H9 (cell line): ENCODE measurements around the gene IMMP2L. TPM values are rescaled to one million over a fixed set of nuclear protein-coding genes. Genes with fewer than 3 reads are reported as not detected.

Source experiments
- DNase-seq: peaks from one replicate; pipeline ENCODE4 v3.0.0-alpha.2; 2017
- H2AFZ ChIP-seq: one replicate; pipeline ENCODE4 v1.6.1; 2013; ENCODE audit warnings: mild to moderate bottlenecking, low read length, control low read depth, moderate library complexity
- H2AK5ac ChIP-seq: 2 replicates; pipeline ENCODE4 v1.6.1; 2013; ENCODE audit warnings: low read length, control low read depth, mixed read lengths; ENCODE audit not compliant: insufficient read length
- H2BK120ac ChIP-seq: one replicate; pipeline ENCODE4 v1.6.1; 2013; ENCODE audit warnings: low read depth, mild to moderate bottlenecking, low read length, control low read depth, inconsistent platforms; ENCODE audit not compliant: poor library complexity, severe bottlenecking
- H2BK12ac ChIP-seq: 2 replicates; pipeline ENCODE4 v1.6.1; 2013; ENCODE audit warnings: low read length, control low read depth, mixed read lengths, low read depth; ENCODE audit not compliant: insufficient read length
- H2BK15ac ChIP-seq: 2 replicates; pipeline ENCODE4 v1.6.1; 2013; ENCODE audit warnings: low read depth, low read length, control low read depth
- H2BK20ac ChIP-seq: one replicate; pipeline ENCODE4 v1.6.1; 2013; ENCODE audit warnings: low read depth, mild to moderate bottlenecking, low read length, control low read depth, inconsistent platforms; ENCODE audit not compliant: poor library complexity, severe bottlenecking
- H2BK5ac ChIP-seq: 2 replicates; pipeline ENCODE4 v1.6.1; 2013; ENCODE audit warnings: low read length, control low read depth, mixed read lengths; ENCODE audit not compliant: insufficient read length
- H3K14ac ChIP-seq: 2 replicates; pipeline ENCODE4 v1.6.1; 2013; ENCODE audit warnings: low read length, control low read depth; ENCODE audit not compliant: insufficient read depth
- H3K18ac ChIP-seq: 2 replicates; pipeline ENCODE4 v1.6.1; 2013; ENCODE audit warnings: low read depth, mild to moderate bottlenecking, mixed read lengths, low read length, control low read depth; ENCODE audit not compliant: insufficient read length
- H3K23ac ChIP-seq: 2 replicates; pipeline ENCODE4 v1.6.1; 2013; ENCODE audit warnings: low read length, control low read depth, mixed read lengths, low read depth; ENCODE audit not compliant: insufficient read length
- H3K23me2 ChIP-seq: 2 replicates; pipeline ENCODE4 v1.6.1; 2013; ENCODE audit warnings: low read depth, mild to moderate bottlenecking, mixed read lengths, low read length, control low read depth; ENCODE audit not compliant: insufficient read length, poor library complexity, severe bottlenecking
- H3K27ac ChIP-seq: 2 replicates; pipeline ENCODE4 v1.5.1; 2013; ENCODE audit warnings: low read length, control low read depth, mixed read lengths, low read depth; ENCODE audit not compliant: insufficient read length
- H3K27me3 ChIP-seq: 2 replicates; pipeline ENCODE4 v1.6.1; 2013; ENCODE audit warnings: low read length, control low read depth, inconsistent platforms; ENCODE audit not compliant: insufficient read depth
- H3K4ac ChIP-seq: 2 replicates; pipeline ENCODE4 v1.6.1; 2013; ENCODE audit warnings: low read depth, mild to moderate bottlenecking, control low read depth, inconsistent platforms, low read length, moderate library complexity
- H3K4me1 ChIP-seq: 2 replicates; pipeline ENCODE4 v1.6.1; 2013; ENCODE audit warnings: low read length, control low read depth, inconsistent platforms; ENCODE audit not compliant: insufficient read depth
- H3K4me2 ChIP-seq: 2 replicates; pipeline ENCODE4 v1.6.1; 2013; ENCODE audit warnings: low read length, control low read depth, mixed read lengths; ENCODE audit not compliant: insufficient read length, insufficient read depth
- H3K56ac ChIP-seq: 2 replicates; pipeline ENCODE4 v1.6.1; 2013; ENCODE audit warnings: low read depth, mild to moderate bottlenecking, mixed read lengths, low read length, control low read depth; ENCODE audit not compliant: insufficient read length
- H3K79me1 ChIP-seq: 2 replicates; pipeline ENCODE4 v1.6.1; 2013; ENCODE audit warnings: low read depth, mild to moderate bottlenecking, moderate library complexity, low read length, control low read depth, inconsistent platforms; ENCODE audit not compliant: insufficient read depth, poor library complexity, severe bottlenecking
- H3K79me2 ChIP-seq: 2 replicates; pipeline ENCODE4 v1.6.1; 2013; ENCODE audit warnings: low read length, control low read depth, inconsistent platforms; ENCODE audit not compliant: insufficient read depth
- H3K9ac ChIP-seq: 2 replicates; pipeline ENCODE4 v1.6.1; 2013; ENCODE audit warnings: low read length, control low read depth, mixed read lengths; ENCODE audit not compliant: insufficient read length; ENCODE audit errors: extremely low read depth
- H3K9me3 ChIP-seq: one replicate; pipeline ENCODE4 v1.6.1; 2013; ENCODE audit warnings: low read depth, low read length, inconsistent platforms; ENCODE audit not compliant: control insufficient read depth
- H3T11ph ChIP-seq: one replicate; pipeline ENCODE4 v1.6.1; 2013; ENCODE audit warnings: mild to moderate bottlenecking, low read length, control low read depth, inconsistent platforms
- H4K20me1 ChIP-seq: one replicate; pipeline ENCODE4 v1.6.1; 2013; ENCODE audit not compliant: control insufficient read depth, insufficient read length, insufficient read depth
- H4K5ac ChIP-seq: 2 replicates; pipeline ENCODE4 v1.6.1; 2013; ENCODE audit warnings: low read depth, mild to moderate bottlenecking, mixed read lengths, low read length, control low read depth; ENCODE audit not compliant: insufficient read length
- H4K8ac ChIP-seq: replicated peaks from 2 replicates; pipeline ENCODE4 v1.6.1; 2013; ENCODE audit warnings: low read length, control low read depth, mixed read lengths, low read depth; ENCODE audit not compliant: insufficient read length
- H4K91ac ChIP-seq: 2 replicates; pipeline ENCODE4 v1.6.1; 2013; ENCODE audit warnings: low read depth, mild to moderate bottlenecking, moderate library complexity, mixed read lengths, low read length, control low read depth; ENCODE audit not compliant: insufficient read length
- H3K27ac Mint-ChIP-seq, 3 experiments: 2 replicates in 2 of 3; 3 replicates in 1 of 3; pipeline ENCODE4 v1.8.0; 2020 to 2021; ENCODE audit warnings: mixed read lengths in 3 of 3, mild to moderate bottlenecking in 1 of 3, moderate library complexity in 1 of 3
- H3K27me3 Mint-ChIP-seq: 2 replicates; pipeline ENCODE4 v1.8.0; 2021; ENCODE audit warnings: low read depth, mild to moderate bottlenecking, moderate library complexity, mixed read lengths
- H3K36me3 Mint-ChIP-seq, 3 experiments: 2 replicates in 2 of 3; 3 replicates in 1 of 3; pipeline ENCODE4 v1.8.0; 2020 to 2021; ENCODE audit warnings: low read depth in 3 of 3, mixed read lengths in 3 of 3; ENCODE audit not compliant: insufficient read depth in 1 of 3
- H3K4me1 Mint-ChIP-seq, 2 experiments: 2 replicates each; pipeline ENCODE4 v1.8.0; 2020; ENCODE audit warnings: mixed read lengths in 2 of 2
- H3K4me3 Mint-ChIP-seq, 2 experiments: 2 replicates in 1 of 2; 3 replicates in 1 of 2; pipeline ENCODE4 v1.8.0; 2020 to 2021; ENCODE audit warnings: mild to moderate bottlenecking in 2 of 2, mixed read lengths in 2 of 2, moderate library complexity in 1 of 2
- H3K9me3 Mint-ChIP-seq, 2 experiments: 2 replicates in 1 of 2; 3 replicates in 1 of 2; pipeline ENCODE4 v1.8.0; 2020; ENCODE audit warnings: mild to moderate bottlenecking in 2 of 2, mixed read lengths in 2 of 2, moderate library complexity in 1 of 2
- CTCF ChIP-seq: fragments of 200-600 bp; sonication (generic); conservative IDR thresholded peaks from 3 replicates; pipeline ENCODE4 v1.8.0; 2021; ENCODE audit warnings: antibody characterized with exemption, mild to moderate bottlenecking
- WGBS: extraction: QIAGEN DNeasy Blood & Tissue Kit; methylation state at CpG from one replicate; pipeline ENCODE4 v1.1.7; 2013; ENCODE audit warnings: missing lambda C conversion rate, low lambda C conversion rate, mixed read lengths; ENCODE audit not compliant: insufficient read length; ENCODE audit errors: extremely low coverage; 5-methylcytosine and 5-hydroxymethylcytosine counted together
- total RNA-seq: library from RNA; stranded (reverse); gene quantifications from 2 replicates; pipeline ENCODE4 v1.2.1, GENCODE V29; 2021

The IMMP2L gene
- total RNA-seq, 1 experiment from 2014 or later = 14.7 TPM

- no peaks in the 10 kb centered on the region for H3K9me3 ChIP-seq
- H3K27me3 Mint-ChIP-seq = no peaks in the 10 kb centered on the region
Observed at GRCh38 chr7:110771717-110772116, 790.6 kb downstream of the IMMP2L start.

More at GRCh38 chr7:110771717-110772116, 790.6 kb downstream of the IMMP2L start:
- Histone ChIP-seq H3K23me2 (no peaks in the 10 kb centered on the region), H4K91ac (no peak overlapping the region), H2BK20ac (no peak overlapping the region), H3K4me1 (no peaks in the 10 kb centered on the region), H3K9ac (no peak overlapping the region), H3K27me3 (no peaks in the 10 kb centered on the region), H3K79me1 (no peaks in the 10 kb centered on the region), H3K4me2 (no peak overlapping the region), H3K56ac (no peak overlapping the region), H4K8ac (no peak overlapping the region), H3T11ph (no peak overlapping the region), H3K27ac (no peak overlapping the region), H3K14ac (no peak overlapping the region), H2AK5ac (no peak overlapping the region), H3K79me2 (no peaks in the 10 kb centered on the region), H3K23ac (no peak overlapping the region), H2BK12ac (no peak overlapping the region), H2BK15ac (no peak overlapping the region), H4K5ac (no peak overlapping the region), H2AFZ (no peak overlapping the region), H3K18ac (no peak overlapping the region), H4K20me1 (no peaks in the 10 kb centered on the region), H2BK5ac (no peak overlapping the region), H2BK120ac (no peak overlapping the region), H3K4ac (no peak overlapping the region)
- DNase-seq = no peak
- H3K27ac Mint-ChIP-seq = no peak overlapping the region
- peaks cover 5 to 11% of the 10 kb centered on the region in 2 experiments for H3K4me1 Mint-ChIP-seq
- TF ChIP-seq CTCF = no peak
- no peaks in the 10 kb centered on the region for H3K9me3 Mint-ChIP-seq
- H3K36me3 Mint-ChIP-seq = no peaks in the 10 kb centered on the region
- no CpG with 5 or more reads among the region's 3 CpGs for WGBS
- no peak overlapping the region for H3K4me3 Mint-ChIP-seq
